ENCODE data around the gene LYPD6. TPM values are rescaled to one million over a fixed set of nuclear protein-coding genes. Genes with fewer than 3 reads are reported as not detected.

The LYPD6 gene
- total RNA-seq, 3 donors from 2014 or later = 0.16 to 17.7 (median 3.9) TPM

GRCh38 chr2:149468636-149469035 lies 138.2 kb downstream of the LYPD6 start:
- no peak for DNase-seq (ENCODE audit: low spot score in 2 of 2)
- Histone ChIP-seq H3K4me1 (no peaks in the 10 kb centered on the region), H3K27me3 (no peaks in the 10 kb centered on the region), H3K36me3 (no peaks in the 10 kb centered on the region), H3K4me3 (no peak overlapping the region), H3K9me3 (no peaks in the 10 kb centered on the region), H3K27ac (no peak overlapping the region)
- TF ChIP-seq POLR2AphosphoS5 (IDR thresholded peaks at IDR 0.05) (no peak), CTCF (IDR thresholded peaks at IDR 0.05) (no peak), POLR2A (IDR thresholded peaks at IDR 0.05) (no peak)
- intact Hi-C loops (cut with DNase I; ENCODE audit: low total_unique reads) = no loop called here

- intact Hi-C loops (cut with DNase I; ENCODE audit: low total_unique reads) = no loop called here
- Histone ChIP-seq H3K27ac (no peak overlapping the region), H3K27me3 (no peaks in the 10 kb centered on the region), H3K4me1 (no peaks in the 10 kb centered on the region), H3K36me3 (no peaks in the 10 kb centered on the region), H3K9me3 (no peaks in the 10 kb centered on the region), H3K4me3 (no peak overlapping the region)
- DNase-seq (ENCODE audit: low spot score in 2 of 2) = no peak
- no peak for TF ChIP-seq POLR2AphosphoS5 (IDR thresholded peaks at IDR 0.05)
- no peak for TF ChIP-seq CTCF (IDR thresholded peaks at IDR 0.05)
- TF ChIP-seq POLR2A (IDR thresholded peaks at IDR 0.05) = no peak
These were observed 139.7 kb downstream of the LYPD6 start for GRCh38 chr2:149470046-149470445.

GRCh38 chr2:149472413-149472812 lies 142.0 kb downstream of the LYPD6 start:
- no peaks in the 10 kb centered on the region for H3K4me1 ChIP-seq
- no peak for DNase-seq (ENCODE audit: low spot score in 2 of 2)
- H3K9me3 ChIP-seq = no peaks in the 10 kb centered on the region
- no peaks in the 10 kb centered on the region for H3K27me3 ChIP-seq
- intact Hi-C loops (cut with DNase I; ENCODE audit: low total_unique reads) = no loop called here
- H3K27ac ChIP-seq = no peak overlapping the region
- TF ChIP-seq POLR2A (IDR thresholded peaks at IDR 0.05) = no peak
- no peak for TF ChIP-seq CTCF (IDR thresholded peaks at IDR 0.05)
- TF ChIP-seq POLR2AphosphoS5 (IDR thresholded peaks at IDR 0.05) = no peak
- H3K36me3 ChIP-seq = no peaks in the 10 kb centered on the region
- H3K4me3 ChIP-seq = no peak overlapping the region

GRCh38 chr2:149473068-149473467 lies 142.7 kb downstream of the LYPD6 start:
- Histone ChIP-seq H3K36me3 (no peaks in the 10 kb centered on the region), H3K27me3 (no peaks in the 10 kb centered on the region), H3K9me3 (no peaks in the 10 kb centered on the region), H3K27ac (no peak overlapping the region), H3K4me1 (no peaks in the 10 kb centered on the region), H3K4me3 (no peak overlapping the region)
- DNase-seq (ENCODE audit: low spot score in 2 of 2) = no peak
- TF ChIP-seq POLR2AphosphoS5 (IDR thresholded peaks at IDR 0.05) = no peak
- no peak for TF ChIP-seq CTCF (IDR thresholded peaks at IDR 0.05)
- no peak for TF ChIP-seq POLR2A (IDR thresholded peaks at IDR 0.05)
- intact Hi-C loops (cut with DNase I; ENCODE audit: low total_unique reads) = no loop called here

- DNase-seq (ENCODE audit: low spot score in 2 of 2) = no peak
- Histone ChIP-seq H3K9me3 (no peaks in the 10 kb centered on the region), H3K27me3 (no peaks in the 10 kb centered on the region), H3K4me1 (no peaks in the 10 kb centered on the region), H3K4me3 (no peak overlapping the region), H3K27ac (no peak overlapping the region), H3K36me3 (no peaks in the 10 kb centered on the region)
- TF ChIP-seq CTCF (IDR thresholded peaks at IDR 0.05) (no peak), POLR2AphosphoS5 (IDR thresholded peaks at IDR 0.05) (no peak), POLR2A (IDR thresholded peaks at IDR 0.05) (no peak)
- intact Hi-C loops (cut with DNase I; ENCODE audit: low total_unique reads) = no loop called here
These were observed 143.1 kb downstream of the LYPD6 start for GRCh38 chr2:149473521-149473920.
